ENCODE results near the gene TSPYL2.
A peak's percentile ranks its signal among the peaks of the same experiment; 100 is the strongest.

TSPYL2 gene

GRCh38 chrX:53056292-53056691 lies 25.9 kb upstream of the TSPYL2 start:
- TF ChIP-seq EZH2phosphoT487 (IDR thresholded peaks at IDR 0.05; ENCODE audit: borderline replicate concordance, low read length): no peak
- TF ChIP-seq CTCF (IDR thresholded peaks at IDR 0.05; ENCODE audit: low read depth, low read length, poor library complexity, severe bottlenecking): no peak
- Histone ChIP-seq H3K79me2 (ENCODE audit: control insufficient read depth, low read length) (no peaks in the 10 kb centered on the region), H3K4me3 (ENCODE audit: low read length) (no peak overlapping the region), H3K4me2 (ENCODE audit: low read length) (no peak overlapping the region), H3K4me1 (ENCODE audit: control insufficient read depth, low read length) (no peaks in the 10 kb centered on the region), H4K20me1 (ENCODE audit: control insufficient read depth, insufficient read depth, low read depth, low read length) (no peaks in the 10 kb centered on the region), H3K27me3 (ENCODE audit: control insufficient read depth, low read length) (no peaks in the 10 kb centered on the region), H3K9me2 (replicated peaks; ENCODE audit: control insufficient read depth, low read length) (no peaks in the 10 kb centered on the region), H3K9me3 (ENCODE audit: control insufficient read depth, insufficient read depth, low read length) (no peaks in the 10 kb centered on the region), H3K27ac (ENCODE audit: low read depth, low read length) (no peak overlapping the region), H3K36me3 (ENCODE audit: control insufficient read depth, low read length) (no peaks in the 10 kb centered on the region), H3F3A (ENCODE audit: control insufficient read depth, insufficient read depth) (no peaks in the 10 kb centered on the region)

- H3K4me2 ChIP-seq (ENCODE audit: low read length): no peak overlapping the region
- H3K27me3 ChIP-seq (ENCODE audit: control insufficient read depth, low read length): no peaks in the 10 kb centered on the region
- TF ChIP-seq CTCF (IDR thresholded peaks at IDR 0.05; ENCODE audit: low read depth, low read length, poor library complexity, severe bottlenecking) (no peak), EZH2phosphoT487 (IDR thresholded peaks at IDR 0.05; ENCODE audit: borderline replicate concordance, low read length) (no peak)
Observed at GRCh38 chrX:53065104-53065503, 17.1 kb upstream of the TSPYL2 start.

GRCh38 chrX:53071064-53071463 lies 11.1 kb upstream of the TSPYL2 start:
- Histone ChIP-seq H3K4me1 (ENCODE audit: control insufficient read depth, low read length) (peaks cover 25% of the 10 kb centered on the region), H3K79me2 (ENCODE audit: control insufficient read depth, low read length) (no peaks in the 10 kb centered on the region), H3F3A (ENCODE audit: control insufficient read depth, insufficient read depth) (peaks cover 16% of the 10 kb centered on the region), H3K4me2 (ENCODE audit: low read length) (peak overlapping the region; percentile 75), H3K9me3 (ENCODE audit: control insufficient read depth, insufficient read depth, low read length) (no peaks in the 10 kb centered on the region), H3K27ac (ENCODE audit: low read depth, low read length) (peak overlapping the region; percentile 95), H3K4me3 (ENCODE audit: low read length) (peak overlapping the region; percentile 75), H3K27me3 (ENCODE audit: control insufficient read depth, low read length) (no peaks in the 10 kb centered on the region), H3K36me3 (ENCODE audit: control insufficient read depth, low read length) (no peaks in the 10 kb centered on the region), H3K9me2 (replicated peaks; ENCODE audit: control insufficient read depth, low read length) (no peaks in the 10 kb centered on the region), H4K20me1 (ENCODE audit: control insufficient read depth, insufficient read depth, low read depth, low read length) (no peaks in the 10 kb centered on the region)
- TF ChIP-seq CTCF (IDR thresholded peaks at IDR 0.05; ENCODE audit: low read depth, low read length, poor library complexity, severe bottlenecking): no peak
- no peak for TF ChIP-seq EZH2phosphoT487 (IDR thresholded peaks at IDR 0.05; ENCODE audit: borderline replicate concordance, low read length)

More at GRCh38 chrX:53065104-53065503, 17.1 kb upstream of the TSPYL2 start:
- Histone ChIP-seq H3K27ac (ENCODE audit: low read depth, low read length) (no peak overlapping the region), H4K20me1 (ENCODE audit: control insufficient read depth, insufficient read depth, low read depth, low read length) (no peaks in the 10 kb centered on the region), H3K4me1 (ENCODE audit: control insufficient read depth, low read length) (no peaks in the 10 kb centered on the region), H3K79me2 (ENCODE audit: control insufficient read depth, low read length) (no peaks in the 10 kb centered on the region), H3K9me2 (replicated peaks; ENCODE audit: control insufficient read depth, low read length) (no peaks in the 10 kb centered on the region), H3K4me3 (ENCODE audit: low read length) (no peak overlapping the region), H3K9me3 (ENCODE audit: control insufficient read depth, insufficient read depth, low read length) (no peaks in the 10 kb centered on the region), H3F3A (ENCODE audit: control insufficient read depth, insufficient read depth) (no peaks in the 10 kb centered on the region), H3K36me3 (ENCODE audit: control insufficient read depth, low read length) (no peaks in the 10 kb centered on the region)
